ENCODE data around the gene KCTD1.

KCTD1 gene

DNA sequence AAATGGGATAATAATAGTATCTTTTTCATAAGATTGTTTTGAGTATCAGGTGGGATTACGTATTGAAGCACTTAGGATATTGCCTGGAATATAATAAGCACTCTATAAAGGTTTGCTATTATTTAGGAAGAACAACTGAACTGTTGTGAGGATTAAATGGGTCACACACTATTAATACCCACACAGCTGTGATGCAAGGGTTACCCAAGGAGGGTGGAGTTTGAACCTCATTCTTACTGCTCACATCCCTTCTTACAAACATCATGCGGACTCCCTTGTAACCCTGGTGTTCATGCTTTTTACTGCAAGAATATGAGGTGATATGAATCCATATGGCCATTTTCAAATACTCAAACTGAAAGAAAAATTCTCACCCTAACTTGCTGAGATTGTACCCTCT is 113.5 kb downstream of the KCTD1 start:
- no peaks in the 10 kb centered on the region for H3K4me1 ChIP-seq (ENCODE audit: insufficient read depth, low read length)
- DNase-seq (no peak), ATAC-seq (ENCODE audit: insufficient read depth, low read depth) (no peak)

GRCh38 chr18:26432651-26433424 is 115.5 kb downstream of the KCTD1 start:
- Histone ChIP-seq H3K36me3 (ENCODE audit: insufficient read depth, low read length) (no peaks in the 10 kb centered on the region), H3K4me3 (ENCODE audit: low read depth in 1 of 2, low read length in 2 of 2) (no peak overlapping the region)
- ATAC-seq (ENCODE audit: insufficient read depth, low read depth), result no peak

More for the DNA sequence above, 113.5 kb downstream of the KCTD1 start:
- no peak for TF ChIP-seq CTCF (IDR thresholded peaks at IDR 0.05; ENCODE audit: borderline replicate concordance, extremely low read depth, low read length, poor library complexity, severe bottlenecking)
- TF ChIP-seq EZH2 (IDR thresholded peaks at IDR 0.05; ENCODE audit: borderline replicate concordance, low read depth, low read length, severe bottlenecking), result no peak
- no peak overlapping the region for H3K4me3 ChIP-seq (ENCODE audit: low read depth in 1 of 2, low read length in 2 of 2)
- H3K27me3 ChIP-seq (ENCODE audit: insufficient read depth, low read length, poor library complexity), result no peaks in the 10 kb centered on the region
- H3K36me3 ChIP-seq (ENCODE audit: insufficient read depth, low read length), result no peaks in the 10 kb centered on the region
- no peak overlapping the region for H3K4me2 ChIP-seq (ENCODE audit: insufficient read depth, low read length)
- no peak overlapping the region for H3K9ac ChIP-seq (ENCODE audit: low read depth, low read length)
- H3K9me3 ChIP-seq (ENCODE audit: insufficient read depth, low read length, severe bottlenecking), result no peaks in the 10 kb centered on the region
- no peaks in the 10 kb centered on the region for H4K20me1 ChIP-seq (ENCODE audit: insufficient read depth, low read length)
- no peak overlapping the region for H3K27ac ChIP-seq (ENCODE audit: low read length)
- H3K79me2 ChIP-seq (ENCODE audit: insufficient read depth, low read length), result no peaks in the 10 kb centered on the region
- H2AFZ ChIP-seq (ENCODE audit: low read depth, low read length), result no peak overlapping the region

GRCh38 chr18:26429535-26430226 is 118.7 kb downstream of the KCTD1 start:
- H3K79me2 ChIP-seq (ENCODE audit: insufficient read depth, low read length), result no peaks in the 10 kb centered on the region
- peaks cover 3% of the 10 kb centered on the region; the same call in 1 of the 2 replicates for H3K4me1 ChIP-seq (ENCODE audit: insufficient read depth, low read length)
- no peak overlapping the region for H2AFZ ChIP-seq (ENCODE audit: low read depth, low read length)
- H3K4me3 ChIP-seq (ENCODE audit: low read depth in 1 of 2, low read length in 2 of 2), result no peak overlapping the region
- ATAC-seq (ENCODE audit: insufficient read depth, low read depth) (no peak), DNase-seq (no peak)
- no peak for TF ChIP-seq EZH2 (IDR thresholded peaks at IDR 0.05; ENCODE audit: borderline replicate concordance, low read depth, low read length, severe bottlenecking)
- TF ChIP-seq CTCF (IDR thresholded peaks at IDR 0.05; ENCODE audit: borderline replicate concordance, extremely low read depth, low read length, poor library complexity, severe bottlenecking), result no peak
- no peaks in the 10 kb centered on the region for H3K9me3 ChIP-seq (ENCODE audit: insufficient read depth, low read length, severe bottlenecking)
- no peaks in the 10 kb centered on the region for H4K20me1 ChIP-seq (ENCODE audit: insufficient read depth, low read length)
- no peak overlapping the region for H3K27ac ChIP-seq (ENCODE audit: low read length)
- no peak overlapping the region for H3K4me2 ChIP-seq (ENCODE audit: insufficient read depth, low read length)
- no peaks in the 10 kb centered on the region for H3K36me3 ChIP-seq (ENCODE audit: insufficient read depth, low read length)
- no peaks in the 10 kb centered on the region for H3K27me3 ChIP-seq (ENCODE audit: insufficient read depth, low read length, poor library complexity)
- no peak overlapping the region for H3K9ac ChIP-seq (ENCODE audit: low read depth, low read length)

More at GRCh38 chr18:26432651-26433424, 115.5 kb downstream of the KCTD1 start:
- no peaks in the 10 kb centered on the region for H3K9me3 ChIP-seq (ENCODE audit: insufficient read depth, low read length, severe bottlenecking)
- H3K9ac ChIP-seq (ENCODE audit: low read depth, low read length), result no peak overlapping the region
- H3K4me1 ChIP-seq (ENCODE audit: insufficient read depth, low read length), result no peaks in the 10 kb centered on the region
- H2AFZ ChIP-seq (ENCODE audit: low read depth, low read length), result no peak overlapping the region
- TF ChIP-seq EZH2 (IDR thresholded peaks at IDR 0.05; ENCODE audit: borderline replicate concordance, low read depth, low read length, severe bottlenecking), result no peak
- no peak for TF ChIP-seq CTCF (IDR thresholded peaks at IDR 0.05; ENCODE audit: borderline replicate concordance, extremely low read depth, low read length, poor library complexity, severe bottlenecking)
- DNase-seq, result no peak
- H4K20me1 ChIP-seq (ENCODE audit: insufficient read depth, low read length), result no peaks in the 10 kb centered on the region
- H3K79me2 ChIP-seq (ENCODE audit: insufficient read depth, low read length), result no peaks in the 10 kb centered on the region
- H3K27ac ChIP-seq (ENCODE audit: low read length), result no peak overlapping the region
- H3K4me2 ChIP-seq (ENCODE audit: insufficient read depth, low read length), result no peak overlapping the region
- H3K27me3 ChIP-seq (ENCODE audit: insufficient read depth, low read length, poor library complexity), result no peaks in the 10 kb centered on the region

Data from DND-41 (cell line).